Measurements from ENCODE around the gene MICAL2. TPM values are rescaled to one million over a fixed set of nuclear protein-coding genes. Genes with fewer than 3 reads are reported as not detected.

MICAL2 gene
- total and polyA plus RNA-seq, 2 of the 8 experiments (the other 6 are each of a cell fraction or from before 2014, with no cell fraction given): 1.3 to 4.1 TPM

- Histone ChIP-seq H3K4ac (replicated peaks; ENCODE audit: insufficient read length, low read depth, low read length) (no peak overlapping the region), H3K4me2 (ENCODE audit: insufficient read depth in 1 of 2, low read depth in 2 of 2, low read length in 2 of 2) (no peak overlapping the region), H3K79me2 (ENCODE audit: control insufficient read depth in 1 of 2, insufficient read depth in 2 of 2, low read length in 2 of 2) (no peaks in the 10 kb centered on the region), H2BK15ac (ENCODE audit: low read length) (no peak overlapping the region), H2AK5ac (ENCODE audit: low read depth, low read length) (no peak overlapping the region), H3K56ac (replicated peaks; ENCODE audit: insufficient read length, low read depth, low read length) (no peak overlapping the region), H4K8ac (ENCODE audit: extremely low read depth, insufficient read depth, low read length) (no peak overlapping the region), H4K20me1 (replicated peaks in 1 of 2; ENCODE audit: control insufficient read depth in 1 of 2, insufficient read depth in 2 of 2, low read length in 2 of 2) (no peaks in the 10 kb centered on the region), H2BK120ac (replicated peaks; ENCODE audit: low read depth, low read length) (no peak overlapping the region), H3K23me2 (ENCODE audit: low read depth, low read length) (no peaks in the 10 kb centered on the region; the same call in 1 of the 2 replicates), H3K4me1 (replicated peaks in 1 of 4; ENCODE audit: control insufficient read depth in 3 of 4, insufficient read depth in 4 of 4, low read length in 3 of 4) (peaks cover 0 to 2% (median 0%) of the 10 kb centered on the region in 4 experiments; a peak in 1 of 7 replicates), H3K79me1 (ENCODE audit: low read depth, low read length) (no peaks in the 10 kb centered on the region), H2BK12ac (ENCODE audit: low read depth, low read length) (no peak overlapping the region), H3K27me3 (replicated peaks in 1 of 4; ENCODE audit: control insufficient read depth in 3 of 4, extremely low read depth in 1 of 4, insufficient read depth in 3 of 4, low read length in 3 of 4) (no peaks in the 10 kb centered on the region), H3K9me3 (ENCODE audit: insufficient read depth in 2 of 2, low read depth in 1 of 2, low read length in 1 of 2) (no peaks in the 10 kb centered on the region), H2AFZ (ENCODE audit: low read length) (no peak overlapping the region), H3K4me3 (ENCODE audit: extremely low read depth in 1 of 4, insufficient read depth in 2 of 4, low read depth in 3 of 4, low read length in 4 of 4) (no peak overlapping the region), H4K91ac (replicated peaks; ENCODE audit: insufficient read length, low read length) (no peak overlapping the region), H3K9ac (replicated peaks in 1 of 4; ENCODE audit: extremely low read depth in 1 of 4, low read depth in 3 of 4, low read length in 3 of 4) (no peak overlapping the region), H2BK5ac (ENCODE audit: low read depth, low read length) (no peak overlapping the region), H3K36me3 (ENCODE audit: control insufficient read depth in 2 of 4, insufficient read depth in 4 of 4, low read length in 3 of 4) (no peaks in the 10 kb centered on the region), H3K27ac (ENCODE audit: low read depth, low read length) (no peak overlapping the region), H3K23ac (ENCODE audit: insufficient read length) (no peak overlapping the region), H3K18ac (ENCODE audit: extremely low read depth, low read length) (no peak overlapping the region), H3K14ac (ENCODE audit: insufficient read length) (no peak overlapping the region), H4K5ac (ENCODE audit: insufficient read length, low read depth, low read length) (no peak overlapping the region), H2BK20ac (ENCODE audit: low read length) (no peak overlapping the region)
- DNase-seq (ENCODE audit: low read depth in 1 of 2, low spot score in 2 of 2) (no peak), FAIRE-seq (no peak)
- POLR2A ChIA-PET (ENCODE audit: partially characterized antibody): no interaction called here
- CTCF ChIA-PET (ENCODE audit: partially characterized antibody): interaction anchor here (0.6 to 6.2 kb wide), 5 partner anchors 26 to 171 kb away, joined by 3 to 71 read pairs (median 4); no protein-coding TSS in a partner anchor
- TF ChIP-seq SP2 (IDR thresholded peaks at IDR 0.05; ENCODE audit: low read length) (no peak), JUN (IDR thresholded peaks at IDR 0.05; ENCODE audit: low read depth, low read length) (no peak), PHF8 (conservative IDR thresholded peaks at IDR 0.05; ENCODE audit: low read depth, low read length) (no peak), FOSL1 (IDR thresholded peaks at IDR 0.05; ENCODE audit: insufficient read depth, low read depth, low read length) (no peak), SIRT6 (IDR thresholded peaks at IDR 0.05; ENCODE audit: low read length) (no peak), TEAD4 (IDR thresholded peaks at IDR 0.05; ENCODE audit: low read depth, low read length) (no peak), CHD2 (IDR thresholded peaks at IDR 0.05; ENCODE audit: low read length) (no peak), YY1 (IDR thresholded peaks at IDR 0.05; ENCODE audit: low read depth, low read length) (no peak), ASH2L (IDR thresholded peaks at IDR 0.05; ENCODE audit: low read length) (no peak), HDAC2 (IDR thresholded peaks at IDR 0.05; ENCODE audit: borderline replicate concordance in 1 of 2, low read depth in 2 of 2, low read length in 2 of 2) (no peak), EGR1 (IDR thresholded peaks at IDR 0.05; ENCODE audit: borderline replicate concordance, low read depth, low read length) (no peak)
- WGBS, 2 experiments (ENCODE audit: extremely low coverage in 1 of 2, insufficient coverage in 1 of 2, insufficient read length in 1 of 2, insufficient replicate concordance in 2 of 2, low coverage in 1 of 2, low lambda C conversion rate in 2 of 2, missing lambda C conversion rate in 1 of 2): 86% methylated on average over 1 of the region's 1 CpG; no CpG with 5 or more reads in 1 of the 2 experiments
These were observed 182.4 kb downstream of the MICAL2 start for GRCh38 chr11:12292766-12293165.

Measured in H1 (cell line).